NCI-H2171 treated with DMSO at 0.1 percent for 48 hours (cell line): ENCODE data around the gene ERC2.
"Not testable (repeated sequence)": the region's sequence is repeated elsewhere in the genome, so short reads cannot be mapped to it uniquely, and the experiment has no call there.

ENCODE experiments used
- DNase-seq: peaks from one replicate; lab custom pipeline; 2025; lab: John Stamatoyannopoulos, UW

The ERC2 gene

GRCh38 chr3:56468184-56469106, at the start of gene ERC2:
Gene ERC2, minus strand, starts transcription at chr3:56468467.
- DNase-seq, result peak; percentile 53

- DNase-seq, result no peak
These were observed 34.5 kb upstream of the ERC2 start for GRCh38 chr3:56502738-56503137.

GRCh38 chr3:56496376-56496775, 28.1 kb upstream of the ERC2 start:
- not testable (repeated sequence) for DNase-seq

DNA sequence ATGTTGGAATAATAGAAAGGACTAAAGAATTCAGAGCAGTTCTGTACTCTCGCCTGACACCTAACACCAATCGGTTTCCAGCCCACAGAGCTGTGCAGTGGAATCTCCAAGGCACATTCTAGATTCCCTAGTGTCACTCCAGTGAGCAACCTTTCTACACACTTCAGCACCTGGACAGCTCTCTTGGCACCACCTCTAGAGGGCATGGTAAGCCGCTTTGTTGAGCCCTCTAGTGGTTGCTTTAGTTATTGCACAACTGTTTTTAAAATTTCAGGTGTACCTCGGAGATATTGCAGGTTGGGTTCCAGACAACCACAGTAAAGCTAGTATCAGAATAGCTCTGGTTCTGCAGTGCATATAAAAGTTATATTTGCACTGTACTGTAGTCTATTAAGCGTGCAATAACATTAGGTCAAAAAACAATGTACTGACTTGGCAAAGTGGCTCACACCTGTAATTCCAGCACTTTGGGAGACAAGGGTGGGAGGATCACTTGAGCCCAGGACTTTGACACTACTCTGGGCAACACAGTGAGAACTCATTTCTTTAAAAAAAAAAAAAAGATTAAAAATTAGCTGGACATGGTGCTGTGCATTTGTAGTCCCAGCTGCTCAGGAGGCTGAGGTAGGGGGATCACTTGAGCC, 26.5 kb upstream of the ERC2 start:
- DNase-seq, result peak; percentile 70

DNA sequence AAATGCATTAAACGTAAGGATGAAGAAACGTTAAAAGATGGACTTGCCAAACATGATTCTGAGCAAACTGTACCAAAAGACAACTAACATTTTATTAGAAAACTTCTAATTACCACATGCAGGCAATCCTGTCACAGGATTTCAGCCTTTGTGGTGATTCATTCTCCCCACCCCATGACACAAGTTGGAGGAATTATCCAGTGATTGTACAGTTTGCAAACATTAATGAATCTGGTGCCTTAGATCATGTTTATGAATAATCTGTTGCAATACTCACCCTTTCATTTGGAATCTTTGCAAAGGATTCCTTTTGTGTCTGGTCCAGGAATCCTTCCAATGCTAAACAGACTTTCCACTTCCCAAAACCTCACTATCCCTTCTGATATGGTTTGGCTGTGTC, 23.3 kb upstream of the ERC2 start:
- no peak for DNase-seq

GRCh38 chr3:56488812-56489600, 20.7 kb upstream of the ERC2 start:
- no peak for DNase-seq

DNA sequence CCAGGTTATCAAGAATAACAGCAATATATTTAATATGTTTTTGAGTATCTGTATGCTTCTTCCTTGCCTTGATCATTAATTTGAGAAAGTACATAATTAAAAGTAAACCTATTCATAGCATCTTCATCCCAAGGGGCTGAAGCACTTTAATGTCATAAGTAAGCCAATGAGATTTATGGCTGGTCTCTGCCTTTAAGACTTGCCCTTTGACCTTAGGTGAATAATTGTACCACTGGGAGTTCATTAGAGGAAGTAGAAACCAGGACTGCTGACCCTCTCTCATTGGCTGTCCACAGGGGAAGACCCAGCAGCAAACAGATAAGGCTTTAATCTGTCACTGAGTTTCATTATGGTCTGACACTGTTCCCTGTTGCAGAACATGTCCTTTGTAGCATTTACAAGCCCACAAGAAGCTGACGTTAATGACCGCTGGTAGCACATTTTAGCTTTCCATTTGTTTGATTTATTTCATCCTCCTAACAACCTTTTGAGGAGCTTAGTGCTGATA, 16.3 kb upstream of the ERC2 start:
- no peak for DNase-seq

- peak; percentile 1 for DNase-seq
These were observed 15.9 kb upstream of the ERC2 start for GRCh38 chr3:56484122-56484521.

DNA sequence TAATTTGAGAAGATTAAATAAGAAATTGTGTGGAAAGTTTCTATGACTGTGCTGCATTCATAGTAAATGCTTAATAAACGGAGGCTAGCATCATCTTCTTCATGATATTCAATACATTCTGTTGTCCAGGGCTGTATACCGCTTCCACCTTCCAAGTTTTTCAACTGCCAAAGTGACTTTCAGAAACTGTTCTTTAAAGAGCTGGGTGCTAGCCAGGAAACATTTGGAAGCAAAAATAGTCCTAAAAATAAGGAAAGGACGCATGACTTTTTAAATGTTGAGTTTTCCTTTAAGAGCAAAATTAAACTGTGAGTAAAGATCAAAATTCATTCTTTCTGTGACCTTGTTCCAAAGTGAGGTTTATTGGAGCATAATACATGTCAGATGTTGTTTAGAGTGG, 9.4 kb upstream of the ERC2 start:
- no peak for DNase-seq

GRCh38 chr3:56476771-56477170, 8.5 kb upstream of the ERC2 start:
- DNase-seq, result no peak

DNA sequence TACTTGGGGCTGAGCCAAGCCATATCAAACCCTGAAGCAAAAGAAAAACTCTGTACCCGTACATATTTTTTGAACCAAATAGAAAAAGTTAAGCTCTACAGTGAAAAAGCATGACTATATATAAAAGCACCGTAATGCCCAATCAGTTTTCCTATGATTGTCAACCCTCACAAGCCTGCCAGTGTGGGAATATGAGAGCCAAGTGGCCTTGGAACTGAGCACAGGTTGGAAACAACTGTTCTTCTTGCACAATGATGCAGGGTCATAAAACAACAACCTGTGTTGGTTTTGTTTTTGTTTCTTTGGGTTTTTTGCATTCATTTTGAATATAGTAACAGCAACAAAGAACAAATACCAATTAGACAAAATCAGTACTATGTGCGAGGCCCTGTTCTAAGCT, 3.5 kb upstream of the ERC2 start:
- no peak for DNase-seq

DNA sequence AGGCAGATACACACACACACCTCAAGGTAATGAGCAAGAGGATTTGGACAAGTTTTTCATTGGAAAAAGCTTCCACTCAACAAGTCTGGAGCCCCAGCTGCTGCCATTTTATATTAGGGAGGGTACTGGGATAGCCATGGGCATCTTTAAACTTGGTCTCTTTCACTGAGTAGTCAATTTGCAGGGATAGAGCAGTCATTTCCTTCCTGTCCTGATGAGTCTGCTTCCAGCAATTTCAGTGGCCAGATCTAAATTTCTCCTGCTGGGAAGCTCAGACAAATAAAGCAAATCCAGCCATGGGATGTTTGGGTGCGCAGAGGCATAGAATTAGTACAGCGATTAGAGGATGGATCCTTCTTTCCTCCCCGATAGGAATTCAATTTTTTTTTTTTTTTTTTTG, 874 bp upstream of the ERC2 start:
- no peak for DNase-seq

- peak; percentile 6 for DNase-seq
These were observed 475 bp downstream of the ERC2 start for GRCh38 chr3:56467801-56468183.

DNA sequence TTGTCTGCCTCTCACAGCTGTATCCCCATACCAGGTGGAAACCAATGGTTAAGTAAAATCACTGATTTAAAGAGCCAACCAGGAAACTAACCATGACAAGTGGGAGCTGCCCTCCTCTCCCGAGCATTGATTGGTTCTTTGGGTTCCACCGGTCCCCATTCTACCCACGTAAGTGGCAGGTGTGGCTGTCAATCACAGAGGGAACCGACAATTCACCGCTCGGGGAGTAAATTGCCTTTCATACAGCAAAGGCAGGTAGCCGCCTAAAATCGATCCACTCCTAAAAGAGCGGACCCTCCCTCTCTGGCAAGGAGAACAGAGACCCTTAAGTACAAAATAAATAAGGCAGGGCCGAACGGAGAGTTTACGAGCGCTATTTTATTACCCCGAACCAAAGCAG, 1.2 kb downstream of the ERC2 start:
- DNase-seq, result peak; percentile 83

DNA sequence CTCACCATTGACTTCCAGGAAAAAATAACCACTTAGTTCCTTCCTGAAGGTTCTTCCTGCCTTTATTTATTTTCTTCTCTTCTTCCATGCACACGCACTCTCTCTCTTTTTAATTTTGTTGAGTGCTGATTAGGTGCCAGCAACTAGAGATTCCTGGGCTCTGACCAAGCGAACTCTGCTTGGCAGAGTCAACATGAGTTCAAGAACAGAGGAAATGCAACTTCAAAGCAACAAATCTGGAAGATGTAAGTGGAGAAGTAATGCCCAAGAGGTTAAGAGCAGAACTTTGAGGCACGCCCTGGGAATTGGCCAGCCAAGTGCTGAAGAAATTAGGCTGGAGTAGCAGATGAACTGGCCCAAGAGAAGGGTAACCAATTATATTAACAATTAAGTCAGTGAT, 8.5 kb downstream of the ERC2 start:
- DNase-seq, result no peak

DNA sequence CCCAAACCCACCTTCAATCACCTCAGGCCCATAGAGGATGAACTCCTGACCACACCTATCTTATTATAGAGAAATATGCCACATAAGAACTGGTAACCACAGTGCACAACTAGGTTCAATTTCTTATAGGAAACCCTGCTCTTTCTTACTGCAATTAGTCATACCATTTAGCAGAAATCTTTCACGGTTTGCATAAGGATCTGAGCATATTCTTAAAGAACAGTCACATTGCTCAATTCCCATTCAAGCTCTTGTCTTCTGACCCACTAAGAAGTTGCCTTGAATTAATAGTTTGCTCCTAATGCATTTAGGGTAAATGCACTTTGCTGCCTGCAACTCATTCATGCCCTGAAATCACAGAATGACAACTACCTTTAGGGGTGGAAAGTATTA, 9.2 kb downstream of the ERC2 start:
- DNase-seq, result no peak

DNA sequence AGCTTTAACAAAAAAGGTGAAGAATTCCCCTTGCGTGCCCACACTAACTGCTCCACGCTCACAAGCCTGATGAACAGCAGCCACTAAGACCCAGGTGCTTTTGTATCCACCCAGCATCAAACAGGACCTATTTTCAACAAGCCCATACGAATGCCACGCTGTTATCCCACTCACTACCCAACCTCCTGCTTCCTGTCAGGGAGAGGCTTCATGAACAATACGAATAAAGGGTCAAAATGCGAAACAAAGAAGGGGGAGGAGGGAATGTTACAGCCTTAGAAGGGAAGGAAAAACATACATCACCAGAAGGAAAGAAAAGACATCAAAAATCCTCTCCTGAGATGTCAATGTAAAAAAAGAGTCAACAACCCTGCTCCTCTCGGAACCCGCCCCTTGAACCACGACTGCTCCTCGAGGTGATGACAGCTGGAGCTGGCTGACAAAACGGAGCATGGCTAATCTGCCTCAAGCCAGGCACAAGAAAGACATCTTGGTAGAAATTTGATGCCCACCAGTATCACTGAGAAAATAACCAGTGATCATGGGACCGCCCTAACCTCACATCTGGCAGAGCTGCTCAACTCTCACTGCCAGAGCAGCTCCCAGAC, 9.7 kb downstream of the ERC2 start:
- DNase-seq, result peak; percentile 56

GRCh38 chr3:56456117-56456516, 12.2 kb downstream of the ERC2 start:
- DNase-seq, result no peak

DNA sequence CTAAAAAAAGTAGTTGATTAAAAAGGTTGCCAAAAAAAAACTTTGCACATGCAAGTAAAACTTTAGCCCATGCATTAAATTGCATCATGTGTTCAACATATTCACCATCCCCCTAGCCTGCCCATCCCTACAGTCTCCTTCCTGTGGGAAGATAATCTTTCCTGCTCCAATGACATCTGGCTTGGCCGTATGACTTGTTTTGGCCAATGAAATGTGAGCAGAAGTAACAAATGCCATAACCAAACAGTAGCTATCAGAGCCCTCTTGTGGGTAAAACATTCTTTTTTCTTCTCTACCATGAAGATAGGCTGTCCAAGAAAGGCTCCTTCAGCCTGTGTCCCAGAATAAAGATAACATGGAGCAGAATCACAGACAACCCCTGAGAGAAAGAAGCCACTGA, 15.3 kb downstream of the ERC2 start:
- DNase-seq, result peak; percentile 22

- no peak for DNase-seq
These were observed 16.2 kb downstream of the ERC2 start for GRCh38 chr3:56452085-56452484.

GRCh38 chr3:56443372-56443771, 24.9 kb downstream of the ERC2 start:
- DNase-seq, result no peak

DNA sequence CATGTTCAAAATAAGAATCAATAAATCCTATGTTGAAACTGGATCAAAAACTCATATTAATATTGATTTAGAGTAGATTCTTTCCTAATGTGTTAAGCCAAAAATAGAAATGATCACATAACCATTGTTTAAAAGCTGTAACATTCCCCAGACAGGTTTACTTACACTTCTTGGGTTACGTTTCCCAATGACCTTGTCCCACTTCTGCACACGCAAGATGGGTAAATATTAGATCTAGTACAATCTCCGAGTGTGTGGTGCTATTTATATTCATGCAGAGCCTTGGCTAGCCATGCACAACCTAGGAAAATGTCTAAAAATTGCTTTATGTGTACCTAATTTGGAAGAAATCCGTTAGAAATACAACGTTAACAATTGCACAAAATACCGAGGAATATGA, 39.6 kb downstream of the ERC2 start:
- no peak for DNase-seq
